HUES48 (cell line): ENCODE measurements around the gene SEMA3E.
"Not testable (repeated sequence)": the region's sequence is repeated elsewhere in the genome, so short reads cannot be mapped to it uniquely, and the experiment has no call there.

Source experiments
- H3K27ac ChIP-seq: one replicate; pipeline ENCODE4 v1.7.0; 2013; ENCODE audit warnings: low read depth, low read length, inconsistent platforms
- H3K27me3 ChIP-seq: 2 replicates; pipeline ENCODE4 v1.6.1; 2013; ENCODE audit warnings: mild to moderate bottlenecking, low read length; ENCODE audit not compliant: control insufficient read depth, insufficient read depth
- H3K36me3 ChIP-seq: 2 replicates; pipeline ENCODE4 v1.6.1; 2013; ENCODE audit warnings: low read length; ENCODE audit not compliant: control insufficient read depth, insufficient read depth
- H3K4me1 ChIP-seq: 2 replicates; pipeline ENCODE4 v1.6.1; 2013; ENCODE audit warnings: mild to moderate bottlenecking, low read length; ENCODE audit not compliant: control insufficient read depth, insufficient read depth
- H3K4me3 ChIP-seq: 2 replicates; pipeline ENCODE4 v1.5.1; 2013; ENCODE audit warnings: mild to moderate bottlenecking, low read depth, low read length
- H3K9ac ChIP-seq: 2 replicates; pipeline ENCODE4 v1.6.1; 2013; ENCODE audit warnings: mild to moderate bottlenecking, low read depth, low read length, moderate library complexity
- H3K9me3 ChIP-seq: 2 replicates; pipeline ENCODE4 v1.6.1; 2013; ENCODE audit warnings: low read length; ENCODE audit not compliant: control insufficient read depth, insufficient read depth

The SEMA3E gene

GRCh38 chr7:83466956-83467355 is 182.0 kb downstream of the SEMA3E start:
- H3K27ac ChIP-seq: peak overlapping the region; percentile 94

GRCh38 chr7:83466187-83466923 is 182.6 kb downstream of the SEMA3E start:
- peaks cover 21% of the 10 kb centered on the region for H3K4me1 ChIP-seq
- no peak overlapping the region for H3K9ac ChIP-seq
- peak overlapping the region; percentile 94 for H3K27ac ChIP-seq
- no peak overlapping the region for H3K4me3 ChIP-seq
- no peaks in the 10 kb centered on the region for H3K9me3 ChIP-seq
- no peaks in the 10 kb centered on the region for H3K27me3 ChIP-seq
- H3K36me3 ChIP-seq: peaks cover 25% of the 10 kb centered on the region

More at GRCh38 chr7:83466956-83467355, 182.0 kb downstream of the SEMA3E start:
- Histone ChIP-seq H3K9me3 (no peaks in the 10 kb centered on the region), H3K9ac (0 out of 2 replicates have a peak overlapping the region, but pooled peaks have one; percentile 6), H3K36me3 (peaks cover 21% of the 10 kb centered on the region), H3K4me3 (no peak overlapping the region), H3K4me1 (peaks cover 21% of the 10 kb centered on the region), H3K27me3 (no peaks in the 10 kb centered on the region)

- no peaks in the 10 kb centered on the region for H3K27me3 ChIP-seq
Measured at GRCh38 chr7:83465643-83466042, 183.3 kb downstream of the SEMA3E start.

GRCh38 chr7:83461820-83462219 is 187.1 kb downstream of the SEMA3E start:
- peaks cover 24% of the 10 kb centered on the region for H3K4me1 ChIP-seq
- peak overlapping the region; percentile 66 for H3K27ac ChIP-seq
- peak overlapping the region; percentile 76 for H3K4me3 ChIP-seq
- H3K36me3 ChIP-seq: peaks cover 31% of the 10 kb centered on the region
- not testable (repeated sequence) for H3K27me3 ChIP-seq, H3K9me3 ChIP-seq
- peak overlapping the region; percentile 93 for H3K9ac ChIP-seq

More at GRCh38 chr7:83465643-83466042, 183.3 kb downstream of the SEMA3E start:
- peak overlapping the region; percentile 40; the same call in 1 of the 2 replicates for H3K4me3 ChIP-seq
- peak overlapping the region; percentile 81 for H3K27ac ChIP-seq
- peaks cover 21% of the 10 kb centered on the region for H3K4me1 ChIP-seq
- no peak overlapping the region for H3K9ac ChIP-seq
- peaks cover 31% of the 10 kb centered on the region for H3K36me3 ChIP-seq
- no peaks in the 10 kb centered on the region for H3K9me3 ChIP-seq

GRCh38 chr7:83459930-83460653 is 188.8 kb downstream of the SEMA3E start:
- H3K9me3 ChIP-seq, H3K27me3 ChIP-seq: not testable (repeated sequence)
- Histone ChIP-seq H3K4me3 (peak overlapping the region; percentile 84), H3K27ac (peak overlapping the region; percentile 96), H3K9ac (peak overlapping the region; percentile 99), H3K4me1 (peaks cover 38% of the 10 kb centered on the region), H3K36me3 (peaks cover 17% of the 10 kb centered on the region)

GRCh38 chr7:83459101-83459929 is 189.6 kb downstream of the SEMA3E start:
- H3K9me3 ChIP-seq, H3K27me3 ChIP-seq: not testable (repeated sequence)
- Histone ChIP-seq H3K36me3 (peaks cover 15% of the 10 kb centered on the region), H3K27ac (peak overlapping the region; percentile 96), H3K4me1 (peaks cover 44% of the 10 kb centered on the region), H3K9ac (peak overlapping the region; percentile 27), H3K4me3 (peak overlapping the region; percentile 84)

GRCh38 chr7:83457022-83457892 is 191.7 kb downstream of the SEMA3E start:
- peak overlapping the region; percentile 43 for H3K4me3 ChIP-seq
- peak overlapping the region; percentile 83 for H3K27ac ChIP-seq
- H3K4me1 ChIP-seq: peaks cover 56% of the 10 kb centered on the region
- H3K9ac ChIP-seq: 0 out of 2 replicates have a peak overlapping the region, but pooled peaks have one; percentile 24
- H3K36me3 ChIP-seq: peaks cover 12% of the 10 kb centered on the region
- no peaks in the 10 kb centered on the region for H3K27me3 ChIP-seq
- no peaks in the 10 kb centered on the region for H3K9me3 ChIP-seq

- Histone ChIP-seq H3K27ac (peak overlapping the region; percentile 37), H3K4me1 (peaks cover 64% of the 10 kb centered on the region), H3K9me3 (no peaks in the 10 kb centered on the region), H3K27me3 (no peaks in the 10 kb centered on the region), H3K9ac (no peak overlapping the region), H3K36me3 (peaks cover 6% of the 10 kb centered on the region; the same call in 1 of the 2 replicates), H3K4me3 (no peak overlapping the region)
Measured at GRCh38 chr7:83456413-83456812, 192.5 kb downstream of the SEMA3E start.

GRCh38 chr7:83455612-83456011 is 193.3 kb downstream of the SEMA3E start:
- H3K27me3 ChIP-seq: no peaks in the 10 kb centered on the region
- H3K4me3 ChIP-seq: no peak overlapping the region
- no peaks in the 10 kb centered on the region for H3K9me3 ChIP-seq
- peak overlapping the region; percentile 37 for H3K27ac ChIP-seq
- H3K4me1 ChIP-seq: peaks cover 67% of the 10 kb centered on the region
- H3K36me3 ChIP-seq: no peaks in the 10 kb centered on the region
- H3K9ac ChIP-seq: no peak overlapping the region

GRCh38 chr7:83452256-83452655 is 196.7 kb downstream of the SEMA3E start:
- Histone ChIP-seq H3K4me3 (no peak overlapping the region), H3K9ac (no peak overlapping the region), H3K4me1 (peaks cover 60% of the 10 kb centered on the region), H3K27me3 (no peaks in the 10 kb centered on the region), H3K36me3 (no peaks in the 10 kb centered on the region), H3K27ac (peak overlapping the region; percentile 67), H3K9me3 (no peaks in the 10 kb centered on the region)
